ENCODE data around the gene ALDH1L2.

The ALDH1L2 gene

GRCh38 chr12:104973250-104973649, 111.0 kb downstream of the ALDH1L2 start:
- H3K4me3 ChIP-seq (ENCODE audit: low read depth, low read length) = no peak overlapping the region
- no peak for TF ChIP-seq CTCF (IDR thresholded peaks at IDR 0.05; ENCODE audit: borderline replicate concordance, insufficient read depth, low read depth, low read length)

- TF ChIP-seq CTCF (IDR thresholded peaks at IDR 0.05; ENCODE audit: borderline replicate concordance, insufficient read depth, low read depth, low read length) = no peak
- no peak overlapping the region for H3K4me3 ChIP-seq (ENCODE audit: low read depth, low read length)
Observed at GRCh38 chr12:104971306-104971705, 113.0 kb downstream of the ALDH1L2 start.
